ENCODE measurements around the gene GPR176.

- TF ChIP-seq POLR2AphosphoS5 (IDR thresholded peaks at IDR 0.05) (no peak), CTCF (IDR thresholded peaks at IDR 0.05) (no peak), POLR2A (IDR thresholded peaks at IDR 0.05; ENCODE audit: low read depth) (no peak), EP300 (IDR thresholded peaks at IDR 0.05) (no peak)
Measured at GRCh38 chr15:39792025-39792843, 127.8 kb downstream of the GPR176 start.
